HG03066 (cell line): ENCODE data around the gene WHAMM.
"Not testable (repeated sequence)": the region's sequence is repeated elsewhere in the genome, so short reads cannot be mapped to it uniquely, and the experiment has no call there.

ENCODE experiments used
- ATAC-seq: cut with Tn5 transposase; IDR thresholded peaks from one replicate; pipeline ENCODE4 v1.9.1; 2021; ENCODE audit warnings: low read depth; ENCODE audit not compliant: unreplicated experiment

Gene WHAMM

DNA sequence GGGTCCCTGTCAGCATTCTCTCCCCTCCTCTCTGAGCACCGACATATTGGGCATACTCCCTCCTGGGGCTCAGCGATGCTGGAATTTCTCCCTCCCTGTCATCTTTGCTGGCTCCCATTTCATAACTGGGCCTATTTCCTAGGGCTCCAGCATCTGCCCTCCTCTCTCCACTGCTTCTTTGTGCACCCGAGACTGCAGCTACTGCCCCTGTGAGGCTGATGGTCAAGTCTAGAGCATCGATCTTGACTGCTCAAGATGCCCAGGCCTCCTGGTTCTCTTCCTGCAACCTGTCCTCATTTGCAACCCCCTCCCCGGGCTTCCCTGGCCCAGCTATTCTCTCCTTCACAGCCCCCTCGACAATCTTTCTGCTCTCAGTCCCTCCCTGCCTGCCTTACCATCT, 53.5 kb downstream of the WHAMM start:
- ATAC-seq, result no peak

DNA sequence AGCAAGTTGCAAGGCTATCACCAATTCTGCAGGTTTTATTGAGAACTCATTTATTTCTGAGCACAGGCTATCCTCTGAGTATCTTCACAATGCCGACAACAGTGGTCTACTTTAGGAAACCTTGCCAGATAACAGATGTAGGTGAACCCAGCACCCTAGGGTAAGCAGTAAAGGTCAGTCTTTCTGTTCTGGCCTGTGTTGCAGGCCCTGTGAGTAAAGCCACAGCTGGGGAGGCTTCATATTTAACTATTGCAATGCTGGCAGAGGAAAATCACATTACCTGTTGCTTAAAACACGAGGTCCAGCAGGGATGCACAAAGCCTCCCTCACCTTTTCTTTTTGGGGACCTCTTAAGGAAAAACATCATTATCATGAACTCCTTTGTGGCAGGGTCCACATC, 55.5 kb downstream of the WHAMM start:
- no peak for ATAC-seq

DNA sequence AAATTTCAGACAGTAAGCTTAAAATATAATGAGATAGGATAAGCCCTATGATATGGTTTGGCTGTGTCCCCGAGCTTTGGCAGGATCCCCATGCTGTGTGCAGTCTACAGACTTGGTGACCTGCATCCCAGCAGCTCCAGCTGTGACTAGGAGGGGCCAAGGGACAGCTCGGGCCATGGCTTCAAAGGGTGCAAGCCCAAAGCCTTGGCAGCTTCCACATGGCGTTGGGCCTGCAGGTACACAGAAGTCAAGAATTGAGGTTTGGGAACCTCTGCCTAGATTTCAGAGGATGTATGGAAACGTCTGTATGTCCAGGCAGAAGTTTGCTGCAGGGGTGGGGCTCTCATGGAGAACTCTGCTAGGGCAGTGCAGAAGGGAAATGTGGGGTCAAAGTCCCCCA, 56.2 kb downstream of the WHAMM start:
- ATAC-seq, result not testable (repeated sequence)

- ATAC-seq, result not testable (repeated sequence)
These were observed 56.6 kb downstream of the WHAMM start for GRCh38 chr15:82865981-82866380.

GRCh38 chr15:82870727-82871320, 61.4 kb downstream of the WHAMM start:
- ATAC-seq, result no peak

GRCh38 chr15:82871358-82871757, 61.9 kb downstream of the WHAMM start:
- ATAC-seq, result no peak

DNA sequence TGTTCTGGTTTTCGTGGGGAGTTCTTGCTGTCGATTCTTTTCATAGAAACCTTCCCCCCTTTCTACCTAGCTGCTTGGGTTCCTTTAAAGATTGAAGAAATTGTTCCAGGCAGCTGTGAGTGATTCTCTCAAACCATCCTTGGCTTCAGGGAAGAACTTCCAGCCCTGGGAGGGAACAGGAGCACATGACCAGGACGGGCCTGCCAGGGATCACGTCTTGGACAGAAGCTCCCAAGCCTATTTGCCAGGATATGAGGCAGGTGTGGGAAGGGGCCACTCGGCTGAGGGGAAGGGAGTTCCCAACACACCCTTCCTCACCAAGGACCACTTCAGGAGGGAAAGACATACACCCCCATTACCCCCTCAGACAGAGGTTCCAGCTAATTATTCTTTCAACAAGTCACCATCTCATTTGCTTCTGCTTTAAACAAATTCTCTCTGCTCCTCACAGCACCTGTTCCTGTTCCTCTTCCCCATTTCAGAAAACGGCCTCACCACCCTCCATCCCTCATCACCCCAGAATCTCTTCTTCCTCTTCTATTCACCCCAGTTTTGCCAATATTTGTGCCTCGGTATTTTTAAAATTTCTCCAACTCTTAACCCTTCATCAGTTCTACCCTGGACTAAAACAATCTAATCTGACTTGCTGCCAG, 62.5 kb downstream of the WHAMM start:
- no peak for ATAC-seq

DNA sequence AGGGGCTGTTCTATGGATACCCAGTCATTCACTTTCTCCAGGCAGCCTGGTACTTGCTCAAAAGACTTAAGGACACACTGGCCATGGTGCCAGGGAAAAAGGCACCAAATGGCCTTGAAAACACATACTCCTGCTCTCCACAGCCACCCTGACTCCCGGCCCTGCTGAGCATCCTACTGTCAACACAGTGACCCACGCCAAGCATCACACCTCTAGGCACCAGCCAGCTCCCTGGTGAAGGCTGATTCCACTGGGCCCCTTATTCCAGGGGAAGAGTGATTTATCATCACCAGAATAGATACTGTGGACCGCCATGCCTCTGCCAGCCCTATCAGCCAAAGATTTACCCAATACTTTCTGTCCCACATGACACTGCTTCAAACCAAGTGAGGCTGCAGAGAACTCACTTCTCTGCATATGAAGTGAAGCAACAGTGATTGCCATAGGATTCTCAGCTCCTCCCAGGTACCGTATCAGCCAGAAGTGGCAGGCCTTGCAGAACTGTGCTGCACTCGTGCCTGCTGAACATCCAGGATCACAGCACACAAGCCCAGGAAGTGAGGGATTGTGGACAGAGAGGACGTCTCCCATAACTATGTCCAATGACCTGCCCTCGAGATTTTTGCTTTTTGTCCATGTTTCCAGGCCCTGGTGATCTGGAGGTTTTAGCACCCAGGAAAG, 63.7 kb downstream of the WHAMM start:
- no peak for ATAC-seq

DNA sequence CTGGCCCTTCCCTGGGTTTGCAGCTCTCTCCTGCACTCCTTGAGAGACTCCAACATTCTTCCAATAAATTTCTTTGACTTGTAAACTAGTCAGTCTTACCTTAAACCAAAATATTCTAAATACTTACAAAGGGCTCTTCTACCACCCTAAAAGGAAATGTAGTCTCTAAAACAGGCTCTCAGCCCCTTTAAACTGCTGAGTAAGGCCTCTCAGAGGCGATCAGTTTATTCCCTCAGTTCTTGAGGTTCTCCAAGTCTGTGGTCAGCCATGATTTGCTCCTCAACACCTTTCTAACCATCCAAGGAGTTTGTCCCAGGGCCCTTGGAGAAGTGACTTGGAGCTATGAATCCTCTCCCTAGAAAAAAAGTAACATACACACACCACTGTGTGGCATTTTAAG, 64.8 kb downstream of the WHAMM start:
- no peak for ATAC-seq

- no peak for ATAC-seq
These were observed 65.5 kb downstream of the WHAMM start for GRCh38 chr15:82874961-82875360.

- no peak for ATAC-seq
These were observed 66.1 kb downstream of the WHAMM start for GRCh38 chr15:82875411-82876003.

DNA sequence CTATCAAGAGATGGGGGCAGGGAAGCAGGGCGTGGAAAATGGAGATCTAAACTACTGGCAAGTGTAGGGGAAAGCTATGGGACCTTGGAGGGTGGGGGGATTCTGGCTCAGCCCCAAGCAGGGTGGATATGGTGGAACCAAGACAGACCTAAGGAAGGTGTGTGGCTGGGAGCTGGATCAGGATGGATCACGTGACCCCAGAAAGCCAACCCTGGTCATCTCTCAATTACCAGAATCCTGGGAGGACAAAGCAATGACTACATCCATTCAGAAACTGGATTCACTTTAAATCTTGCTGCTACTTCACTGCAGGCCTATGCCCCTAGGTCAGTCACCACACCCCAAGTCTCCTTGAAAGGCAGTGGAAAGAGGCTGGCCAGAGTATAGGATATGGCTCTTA, 68.4 kb downstream of the WHAMM start:
- ATAC-seq, result no peak

DNA sequence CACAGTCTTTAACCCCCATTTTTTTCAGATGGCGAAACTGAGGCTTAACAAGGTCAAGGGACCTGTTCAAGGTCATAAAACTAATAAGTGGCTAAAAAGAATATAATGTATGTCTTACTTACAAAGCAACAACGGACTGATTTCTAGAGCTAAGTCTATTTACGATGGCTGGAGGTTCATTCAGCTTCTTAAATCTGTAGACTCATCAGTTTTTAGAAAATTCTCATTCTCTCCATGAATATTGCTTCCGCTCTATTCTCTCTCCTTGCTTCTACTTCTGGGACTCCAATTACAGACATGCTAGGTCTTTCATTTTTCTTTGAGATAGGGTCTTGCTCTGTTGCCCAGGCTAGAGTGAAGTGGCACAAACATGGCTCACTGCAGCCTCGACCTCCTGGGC, 68.9 kb downstream of the WHAMM start:
- ATAC-seq, result no peak

GRCh38 chr15:82880704-82881103, 71.3 kb downstream of the WHAMM start:
- no peak for ATAC-seq

DNA sequence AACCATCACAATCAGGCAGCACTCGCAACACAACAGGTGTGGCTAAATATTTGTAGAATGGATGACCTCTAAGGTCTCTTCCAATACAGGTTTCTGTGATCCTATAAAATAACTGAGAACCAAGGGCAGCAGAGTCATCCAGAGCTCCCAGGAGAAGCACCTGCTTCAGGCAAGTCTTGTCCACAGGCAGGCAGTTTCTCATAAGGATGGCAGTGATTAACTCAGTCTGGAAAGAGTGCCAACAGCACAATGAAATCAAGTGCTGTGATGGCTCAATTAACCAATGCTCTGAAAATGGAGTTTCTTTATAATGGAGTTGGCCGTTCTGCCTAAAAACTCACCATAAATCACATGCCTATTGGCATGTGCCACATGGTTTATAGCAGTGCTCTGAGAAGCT, 72.3 kb downstream of the WHAMM start:
- ATAC-seq, result no peak

DNA sequence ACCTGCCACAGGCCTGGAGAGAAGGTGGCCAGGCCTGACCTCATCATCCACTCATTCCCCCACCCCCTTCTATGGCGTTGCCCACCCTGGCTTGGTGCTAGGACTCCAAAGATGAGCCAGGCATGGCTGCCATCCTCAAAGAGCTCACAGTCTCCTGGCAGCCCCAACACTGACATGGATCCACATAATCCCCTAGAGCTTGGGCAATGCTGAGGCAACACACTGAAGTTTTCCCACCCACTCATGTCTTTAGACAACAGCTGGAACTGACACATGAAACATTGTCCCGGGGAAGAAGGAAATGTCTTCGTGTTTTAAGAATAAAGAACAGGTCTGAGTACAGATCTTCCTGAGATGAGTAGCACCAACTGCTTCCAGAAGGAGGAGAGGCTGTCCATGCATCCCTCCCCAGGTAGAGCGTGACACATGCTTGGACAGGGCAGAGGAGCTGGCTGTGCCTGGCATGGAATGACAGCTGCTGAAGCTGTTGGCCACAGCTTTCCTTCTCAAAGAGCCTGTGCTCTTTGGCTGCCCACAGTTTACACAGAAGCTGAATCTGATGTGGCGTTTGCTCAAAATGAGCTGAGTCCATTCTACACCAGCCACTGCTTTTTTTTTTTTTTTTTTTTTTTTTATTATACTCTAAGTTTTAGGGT, 73.0 kb downstream of the WHAMM start:
- no peak for ATAC-seq
